Right ventricle myocardium superior (tissue), 1 donor: ENCODE results near the gene TAX1BP1. TPM values are rescaled to one million over a fixed set of nuclear protein-coding genes. Genes with fewer than 3 reads are reported as not detected.
A peak's percentile ranks its signal among the peaks of the same experiment; 100 is the strongest.

Source experiments
- ATAC-seq: fragments of 200-7000 bp; cut with Tn5 transposase; one replicate; pipeline ENCODE4 v1.9.1; 2020; ENCODE audit warnings: mild to moderate bottlenecking; ENCODE audit not compliant: poor library complexity
- DNase-seq: peaks from one replicate; pipeline ENCODE4 v3.0.0-alpha.2; 2020
- intact Hi-C: fragments of 100-400 bp; cut with DNase I; formaldehyde crosslinking; loops from one replicate; pipeline ENCODE4 v1.11.2; 2022
- total RNA-seq: library from RNA; stranded (reverse); fragmentation: NEBNext Ultra II Directional; extraction: Animal tissue kit (Norgen Biotek cat#: 25700); gene quantifications from one replicate; pipeline ENCODE4 v1.2.1, GENCODE V29; 2021
- donor health status: DM: no; HTN: yes; CAD: no; lungs with severe emphysema.

TAX1BP1 gene
- total RNA-seq, 1 donor from 2014 or later, result 158 TPM

GRCh38 chr7:27763983-27764508 is 24.1 kb downstream of the TAX1BP1 start:
- DNase-seq (no peak), ATAC-seq (no peak)
- intact Hi-C loops, result no loop called here

DNA sequence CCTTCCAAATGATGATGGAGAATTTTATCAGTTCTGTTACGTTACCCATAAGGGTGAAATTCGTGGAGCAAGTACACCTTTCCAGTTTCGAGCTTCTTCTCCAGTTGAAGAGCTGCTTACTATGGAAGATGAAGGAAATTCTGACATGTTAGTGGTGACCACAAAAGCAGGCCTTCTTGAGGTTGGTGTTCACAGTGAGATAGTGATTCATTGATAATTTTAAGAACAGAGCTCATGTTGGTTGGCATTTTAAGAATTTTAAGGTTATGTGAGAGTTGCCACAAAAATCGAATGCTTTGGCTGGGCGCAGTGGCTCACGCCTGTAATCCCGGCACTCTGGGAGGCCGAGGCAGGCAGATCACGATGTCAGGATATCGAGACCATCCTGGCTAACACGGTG is 25.9 kb downstream of the TAX1BP1 start:
- DNase-seq (no peak), ATAC-seq (no peak)
- intact Hi-C loops, result no loop called here

GRCh38 chr7:27767374-27767773 is 27.4 kb downstream of the TAX1BP1 start:
- ATAC-seq, result no peak
- no peak for DNase-seq
- intact Hi-C loops, result no loop called here

DNA sequence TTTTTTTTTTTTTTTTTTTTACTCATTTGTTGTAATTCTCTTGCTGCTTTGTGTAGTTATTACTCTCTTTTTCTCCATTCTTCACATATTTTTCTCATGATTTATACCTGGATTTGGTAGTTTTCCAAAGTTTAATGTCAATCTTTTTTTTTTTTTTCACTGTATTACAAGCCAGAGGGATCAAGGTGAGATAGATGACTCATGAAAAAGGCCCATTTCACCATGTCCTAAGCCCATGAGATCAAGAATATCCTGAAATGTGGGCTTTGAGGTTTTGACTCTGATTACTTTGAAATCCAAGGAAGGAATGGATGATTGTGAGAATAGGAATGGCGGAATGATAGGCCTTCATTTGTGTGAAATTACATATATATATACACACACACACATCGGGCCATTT is 31.1 kb downstream of the TAX1BP1 start:
- DNase-seq (no peak), ATAC-seq (no peak)
- intact Hi-C loops, result no loop called here

DNA sequence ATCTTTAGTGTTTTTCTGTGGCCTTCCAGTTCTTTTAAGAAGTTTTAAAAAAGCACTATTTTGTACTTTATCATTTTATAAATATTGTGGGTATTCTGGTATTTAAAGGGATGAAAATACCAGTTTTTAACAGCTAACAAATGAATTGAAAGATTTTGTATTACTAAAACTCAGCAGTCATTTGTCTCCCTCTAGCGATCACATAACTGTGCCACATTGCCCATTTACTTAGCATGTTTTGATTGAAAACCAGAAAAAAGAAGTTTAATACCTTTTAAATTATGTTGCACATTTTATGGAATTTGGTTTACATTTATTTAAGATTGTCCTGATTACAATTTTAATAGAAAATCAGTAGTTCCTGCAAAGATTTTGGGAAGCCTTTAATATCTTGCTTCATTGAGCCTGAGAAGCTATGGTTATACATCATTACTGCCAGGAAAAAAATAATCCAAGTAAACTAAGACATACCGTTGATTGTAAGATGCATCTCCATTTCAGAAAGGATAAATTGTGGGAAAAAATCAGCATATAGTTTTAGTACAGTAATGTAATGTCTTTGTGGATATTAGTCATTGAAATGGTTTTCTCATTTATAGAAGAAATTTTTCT is 34.9 kb downstream of the TAX1BP1 start:
- ATAC-seq (no peak), DNase-seq (no peak)
- intact Hi-C loops, result no loop called here

DNA sequence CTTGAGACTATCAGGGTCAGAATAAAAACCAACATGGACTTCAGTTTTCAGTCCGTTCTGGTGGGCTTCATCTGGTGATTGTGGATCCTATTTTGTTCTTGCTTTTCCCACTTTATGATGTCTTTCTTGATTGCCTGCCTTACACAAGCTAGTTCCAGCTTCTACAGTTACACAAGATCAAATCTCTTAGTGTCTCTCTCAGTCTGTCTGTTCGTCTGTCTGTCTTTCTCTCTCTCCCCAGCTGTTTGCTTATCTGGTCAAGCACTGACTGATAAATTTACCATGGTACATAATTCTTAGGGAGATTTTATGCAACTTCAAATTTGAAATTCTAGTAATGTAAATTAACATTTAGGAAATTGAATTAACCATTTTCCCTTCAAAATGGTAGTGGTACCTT is 35.8 kb downstream of the TAX1BP1 start:
- DNase-seq (no peak), ATAC-seq (no peak)
- intact Hi-C loops, result no loop called here

GRCh38 chr7:27777662-27778061 is 37.7 kb downstream of the TAX1BP1 start:
- DNase-seq (no peak), ATAC-seq (no peak)
- intact Hi-C loops, result no loop called here

- intact Hi-C loops, result no loop called here
- DNase-seq, result no peak
- ATAC-seq, result peak; percentile 43
Measured at GRCh38 chr7:27779873-27780272, 39.9 kb downstream of the TAX1BP1 start.

DNA sequence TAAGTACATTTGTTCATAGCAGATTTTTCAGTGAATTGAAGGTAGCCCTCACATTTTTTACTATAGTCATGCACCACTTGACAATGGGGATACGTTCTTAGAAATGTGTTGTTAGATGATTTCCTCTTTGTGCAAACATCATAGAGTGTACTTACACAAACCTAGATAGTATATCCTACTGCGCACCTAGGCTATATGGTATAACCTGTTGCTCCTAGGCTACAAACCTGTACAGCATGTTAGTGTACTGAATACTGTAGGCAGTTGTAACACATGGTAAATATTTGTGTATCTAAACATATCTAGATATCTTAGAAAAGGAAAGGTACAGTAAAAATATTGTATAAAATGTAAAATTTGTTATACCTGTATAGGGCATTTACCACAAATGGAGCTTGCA is 41.2 kb downstream of the TAX1BP1 start:
- DNase-seq (no peak), ATAC-seq (no peak)
- intact Hi-C loops, result no loop called here

DNA sequence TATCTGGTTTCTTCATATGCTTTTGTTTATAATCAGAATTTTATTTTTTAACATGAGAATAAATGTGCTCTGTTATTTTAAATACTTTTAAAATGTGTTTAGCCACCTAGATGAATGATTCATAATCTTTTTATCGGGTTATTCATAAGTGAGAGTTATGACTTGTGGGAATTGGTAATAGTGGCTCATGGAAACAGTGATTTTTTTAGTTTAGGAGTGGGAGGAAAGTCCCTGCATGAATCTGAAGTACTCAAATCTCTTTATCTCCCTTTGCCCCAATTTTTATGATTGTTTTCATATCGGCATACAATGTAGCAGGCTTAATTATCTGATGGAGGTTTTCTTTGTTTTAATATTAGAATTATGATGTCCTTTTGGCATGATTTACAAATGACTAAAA is 42.9 kb downstream of the TAX1BP1 start:
- intact Hi-C loops, result no loop called here
- ATAC-seq, result no peak
- DNase-seq, result no peak

DNA sequence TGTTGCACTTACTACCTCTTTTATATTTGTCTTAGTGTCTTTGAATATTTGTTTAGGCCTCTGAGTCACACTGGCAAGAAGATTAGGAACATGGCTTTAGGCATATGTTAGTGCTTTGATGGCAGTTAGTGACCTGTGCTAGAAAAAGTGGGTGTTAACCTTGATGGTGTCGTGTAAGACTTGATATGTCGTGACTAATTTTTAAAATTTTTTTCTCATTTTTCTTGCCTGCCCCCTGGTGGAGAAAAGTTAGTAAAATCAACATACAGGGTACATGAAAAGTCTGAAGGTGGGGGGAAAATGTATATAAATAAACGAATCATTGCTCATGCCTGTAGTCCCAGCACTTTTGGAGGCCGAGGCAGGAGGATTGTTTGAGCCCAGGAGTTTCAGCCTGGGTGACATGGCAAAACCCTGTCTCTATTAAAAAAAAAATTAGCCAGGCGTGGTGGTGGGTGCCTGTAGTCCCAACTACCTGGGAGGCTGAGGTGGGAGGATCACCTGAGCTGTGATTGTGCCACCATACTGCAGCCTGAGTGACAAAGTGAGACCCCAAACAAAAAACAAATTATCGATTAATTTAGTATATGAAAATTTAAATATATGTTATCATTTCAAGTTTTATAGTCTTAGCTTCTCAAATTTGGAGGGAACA is 44.6 kb downstream of the TAX1BP1 start:
- no peak for ATAC-seq
- no peak for DNase-seq
- intact Hi-C loops, result no loop called here

DNA sequence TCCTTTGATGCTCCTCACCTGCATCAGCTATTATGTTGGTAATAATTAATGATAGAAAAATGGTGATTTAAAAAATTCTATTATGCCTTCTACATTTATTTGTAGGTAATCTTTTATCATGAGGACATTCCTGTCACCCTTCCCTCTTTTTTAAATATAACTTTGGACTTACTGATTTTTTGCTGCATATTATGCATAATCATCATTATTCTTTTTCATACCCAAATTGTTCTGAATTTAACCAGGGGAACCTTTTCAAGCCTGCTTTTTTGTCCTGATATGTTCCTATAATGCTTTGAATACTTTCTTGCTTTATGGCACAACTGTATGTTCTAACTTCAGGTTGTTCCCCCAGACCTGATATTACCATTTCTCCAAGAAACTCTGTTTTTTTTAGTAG is 48.5 kb downstream of the TAX1BP1 start:
- DNase-seq (no peak), ATAC-seq (no peak)
- intact Hi-C loops, result no loop called here

GRCh38 chr7:27793780-27794179 is 53.8 kb downstream of the TAX1BP1 start:
- no peak for DNase-seq
- no peak for ATAC-seq
- intact Hi-C loops, result no loop called here

GRCh38 chr7:27795977-27796376 is 56.0 kb downstream of the TAX1BP1 start:
- ATAC-seq (no peak), DNase-seq (no peak)
- intact Hi-C loops, result no loop called here

GRCh38 chr7:27799212-27799611 is 59.2 kb downstream of the TAX1BP1 start:
- DNase-seq (no peak), ATAC-seq (no peak)
- intact Hi-C loops, result no loop called here

- DNase-seq (no peak), ATAC-seq (peak; percentile 52)
- intact Hi-C loops, result no loop called here
Measured at GRCh38 chr7:27802999-27803398, 63.0 kb downstream of the TAX1BP1 start.

GRCh38 chr7:27804139-27804538 is 64.2 kb downstream of the TAX1BP1 start:
- ATAC-seq (no peak), DNase-seq (no peak)
- intact Hi-C loops, result no loop called here

DNA sequence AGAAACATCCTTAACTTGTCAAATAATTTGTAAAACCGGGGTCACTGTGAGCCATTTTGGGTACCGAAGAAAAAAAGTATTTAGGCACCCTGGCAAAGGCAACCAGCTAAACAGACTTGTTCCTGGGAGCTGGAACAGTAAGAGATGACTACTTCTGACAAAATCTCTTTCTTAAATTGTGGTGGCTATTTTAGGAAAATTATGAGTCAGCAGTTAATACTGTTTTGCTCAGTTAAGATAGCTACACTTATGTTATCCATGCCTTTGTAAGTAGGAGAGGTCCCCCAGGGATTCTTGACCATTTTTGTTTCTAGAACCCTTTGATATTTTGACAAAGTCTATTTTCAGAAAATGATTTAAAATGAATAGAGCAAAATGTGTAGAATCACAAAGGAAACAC is 68.7 kb downstream of the TAX1BP1 start:
- peak; percentile 75 for ATAC-seq
- DNase-seq, result no peak
- intact Hi-C loops, result no loop called here

DNA sequence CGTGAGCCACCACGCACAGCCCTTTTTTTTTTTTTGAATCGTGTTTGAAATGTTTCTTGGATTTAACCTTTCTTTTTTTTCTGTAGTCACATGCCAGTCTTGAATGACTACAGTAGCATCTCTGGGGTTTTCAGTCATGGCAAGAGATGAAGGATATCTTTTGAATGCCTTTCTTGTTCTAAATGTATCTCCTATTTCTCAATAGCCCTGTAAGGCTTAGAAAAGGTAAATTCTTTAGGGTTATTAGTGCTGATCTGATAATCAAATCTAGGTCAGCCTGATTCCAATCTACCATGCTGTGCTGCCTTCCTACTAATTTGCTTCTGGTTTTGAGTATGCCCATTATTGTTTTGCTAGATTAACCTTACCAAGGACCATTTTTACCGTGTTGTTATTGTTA is 70.2 kb downstream of the TAX1BP1 start:
- intact Hi-C loops, result no loop called here
- ATAC-seq, result no peak
- no peak for DNase-seq

DNA sequence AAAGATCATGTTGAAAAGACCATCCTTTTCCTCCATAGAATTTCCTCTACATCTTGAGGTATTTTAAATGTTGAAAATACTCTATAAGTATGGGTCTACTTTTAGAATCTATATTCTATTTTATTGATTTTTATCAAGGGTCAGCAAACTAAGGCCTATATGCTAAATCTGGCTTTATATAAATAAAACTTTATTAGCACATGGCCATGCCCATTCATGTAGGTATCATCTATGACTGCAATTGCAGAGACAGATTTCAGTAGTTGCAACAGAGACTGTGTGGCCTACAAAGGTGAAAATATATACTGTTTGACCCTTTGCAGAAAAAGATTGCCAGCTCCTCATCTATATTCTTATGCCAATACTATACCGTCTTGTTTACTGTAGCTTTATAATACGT is 72.7 kb downstream of the TAX1BP1 start:
- no peak for ATAC-seq
- intact Hi-C loops, result no loop called here

DNA sequence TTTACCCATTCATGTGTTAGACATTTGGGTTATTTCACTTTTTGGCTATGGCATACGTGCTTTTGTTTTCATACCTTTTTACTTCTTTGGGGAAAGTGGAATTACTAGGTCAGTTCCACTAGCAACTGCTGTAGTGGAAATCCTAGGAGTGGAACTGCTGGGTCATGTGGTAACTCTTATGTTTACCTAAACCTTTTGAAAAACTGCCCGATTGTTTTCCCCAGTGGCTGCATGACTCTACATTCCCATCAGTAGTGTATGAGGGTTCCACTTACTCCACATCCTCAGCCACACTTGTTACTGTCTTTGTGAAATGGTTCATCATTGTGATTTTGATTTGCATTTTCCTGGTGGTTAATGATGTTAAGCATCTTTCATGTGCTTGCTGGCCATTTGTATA is 82.3 kb downstream of the TAX1BP1 start:
- ATAC-seq, result no peak
- intact Hi-C loops, result no loop called here
- DNase-seq, result no peak

More for the DNA sequence above, 72.7 kb downstream of the TAX1BP1 start:
- DNase-seq, result no peak
